HepG2 (cell line): ENCODE results near the gene SERPINE3. TPM values are rescaled to one million over a fixed set of nuclear protein-coding genes. Genes with fewer than 3 reads are reported as not detected.

Experiments
- ATAC-seq: fragments of 200-7000 bp; cut with Tn5 transposase; 3 replicates; pipeline ENCODE4 v1.9.1; 2020; ENCODE audit warnings: mild to moderate bottlenecking, moderate library complexity
- BruUV-seq: library from RNA; stranded (reverse); fragments of 400-500 nt; replicated peaks from 2 replicates; lab custom pipeline; 2021; lab: Mats Ljungman, UMichigan
- CTCF ChIA-PET: fragments of 300-600 bp; formaldehyde crosslinking; extraction: SDS; loops from one replicate; lab custom pipeline; 2021; ENCODE audit warnings: low total read pairs, inconsistent platforms, low intra/inter-chr PET ratio; lab: Yijun Ruan, JAX
- POLR2A ChIA-PET: fragments of 350-600 bp; sonication (Branson Sonifier 250); formaldehyde crosslinking; loops from one replicate; lab custom pipeline; 2020; ENCODE audit warnings: antibody characterized with exemption, inconsistent platforms; lab: Yijun Ruan, JAX
- DNase-seq: peaks from one replicate; pipeline ENCODE4 v3.0.0-alpha.2; 2015; ENCODE audit warnings: low spot score
- FAIRE-seq: peaks from 3 replicates; lab custom pipeline; 2011; peaks lifted over from hg19 to GRCh38; lab: Jason Lieb, UNC
- H2AFZ ChIP-seq: one replicate; pipeline ENCODE4 v1.6.1; 2011; ENCODE audit warnings: low read length, inconsistent platforms
- H3K27ac ChIP-seq: fragments of 300-600 bp; 3 replicates; pipeline ENCODE4 v1.8.0; 2011; ENCODE audit warnings: mixed run types, mild to moderate bottlenecking, mixed read lengths, low read length, inconsistent platforms; ENCODE audit not compliant: insufficient read depth; ENCODE audit errors: extremely low read length
- H3K27me3 ChIP-seq, 2 experiments: fragments of 200-600 bp in 1 of 2; 2 replicates in 1 of 2; 3 replicates in 1 of 2; pipeline versions ENCODE4 v1.6.0 to v1.8.0; 2011; ENCODE audit warnings: low read length in 2 of 2, mild to moderate bottlenecking in 2 of 2, moderate library complexity in 2 of 2, inconsistent platforms in 1 of 2; ENCODE audit not compliant: insufficient read depth in 2 of 2, control insufficient read depth in 1 of 2
- H3K36me3 ChIP-seq, 2 experiments: fragments of 200-600 bp in 1 of 2; replicated peaks in 1 of 2; 2 replicates in 1 of 2; 3 replicates in 1 of 2; pipeline versions ENCODE4 v1.5.1 to v1.8.0; 2011; ENCODE audit warnings: low read length in 2 of 2, inconsistent platforms in 1 of 2; ENCODE audit not compliant: insufficient read depth in 2 of 2, control insufficient read depth in 1 of 2
- H3K4me1 ChIP-seq: 2 replicates; pipeline ENCODE4 v1.5.1; 2012; ENCODE audit warnings: low read length, inconsistent platforms; ENCODE audit not compliant: insufficient read depth
- H3K4me2 ChIP-seq: 2 replicates; pipeline ENCODE4 v1.6.0; 2011; ENCODE audit warnings: low read depth, low read length, inconsistent platforms
- H3K4me3 ChIP-seq, 3 experiments: fragments of 200-600 bp in 1 of 3; sonication (generic), shearing (Covaris generic) in 1 of 3; replicated peaks in 1 of 3; 2 replicates each; pipeline ENCODE4 v1.5.1; 2011 to 2016; ENCODE audit warnings: low read length in 3 of 3, inconsistent platforms in 2 of 3, low read depth in 2 of 3, mild to moderate bottlenecking in 2 of 3, control low read depth in 1 of 3, mixed read lengths in 1 of 3; ENCODE audit not compliant: insufficient read depth in 1 of 3
- H3K79me2 ChIP-seq: one replicate; pipeline ENCODE4 v1.6.1; 2011; ENCODE audit warnings: low read length, inconsistent platforms; ENCODE audit not compliant: insufficient read depth
- H3K9ac ChIP-seq: 2 replicates; pipeline ENCODE4 v1.6.0; 2011; ENCODE audit warnings: mild to moderate bottlenecking, low read depth, low read length, inconsistent platforms; ENCODE audit not compliant: insufficient read depth
- H3K9me3 ChIP-seq: 2 replicates; pipeline ENCODE4 v1.5.1; 2012; ENCODE audit warnings: mild to moderate bottlenecking, low read length
- H4K20me1 ChIP-seq: 2 replicates; pipeline ENCODE4 v1.6.0; 2011; ENCODE audit warnings: inconsistent platforms, mild to moderate bottlenecking, low read length, moderate library complexity; ENCODE audit not compliant: insufficient read depth
- ATF6 ChIP-seq: sonication (generic); formaldehyde crosslinking; conservative IDR thresholded peaks from 2 replicates; pipeline ENCODE4 v1.4.0; 2020; ENCODE audit warnings: missing genetic modification reagents
- EHMT2 ChIP-seq: fragments of 200-600 bp; sonication (generic); IDR thresholded peaks from 2 replicates; pipeline ENCODE4 v1.7.0; 2017; ENCODE audit warnings: antibody characterized with exemption, low read depth, low read length, borderline replicate concordance
- FOXP1 ChIP-seq, 2 experiments: fragments of 450-650 bp in 1 of 2; IDR thresholded peaks; 2 replicates each; pipeline ENCODE4 v1.6.1; 2017 to 2018; ENCODE audit warnings: antibody characterized with exemption in 1 of 2
- KDM2A ChIP-seq: sonication (generic); formaldehyde crosslinking; IDR thresholded peaks from 2 replicates; pipeline ENCODE4 v1.4.0; 2020; ENCODE audit warnings: low read depth, missing genetic modification reagents, borderline replicate concordance
- NFE2 ChIP-seq: sonication (generic); formaldehyde crosslinking; IDR thresholded peaks from 2 replicates; pipeline ENCODE4 v1.4.0; 2020; ENCODE audit warnings: missing genetic modification reagents
- THAP11 ChIP-seq: IDR thresholded peaks from 2 replicates; pipeline ENCODE4 v1.6.1; 2016; ENCODE audit warnings: missing biosample characterization, missing genetic modification reagents
- ZBTB1 ChIP-seq: sonication (generic); formaldehyde crosslinking; IDR thresholded peaks from 2 replicates; pipeline ENCODE4 v1.4.0; 2020; ENCODE audit warnings: missing genetic modification reagents, borderline replicate concordance
- ZFP62 ChIP-seq: sonication (generic); formaldehyde crosslinking; IDR thresholded peaks from 2 replicates; pipeline ENCODE4 v1.4.0; 2020; ENCODE audit warnings: missing genetic modification reagents
- ZNF337 ChIP-seq: sonication (generic); formaldehyde crosslinking; IDR thresholded peaks from 2 replicates; pipeline ENCODE4 v1.5.1; 2020; ENCODE audit warnings: missing genetic modification reagents, low read depth, mild to moderate bottlenecking, borderline replicate concordance
- ZNF674 ChIP-seq: sonication (generic); formaldehyde crosslinking; IDR thresholded peaks from 2 replicates; pipeline ENCODE4 v1.5.0; 2020; ENCODE audit warnings: low read depth, mild to moderate bottlenecking, missing genetic modification reagents
- WGBS: methylation state at CpG from one replicate; pipeline ENCODE4 v1.1.6; 2017; ENCODE audit warnings: low lambda C conversion rate; 5-methylcytosine and 5-hydroxymethylcytosine counted together
- in situ Hi-C: cut with HindIII; loops from 2 replicates; pipeline ENCODE4 v1.10.0; 2017; ENCODE audit warnings: low pct_unique_long_range_greater_than_20kb; ENCODE audit not compliant: extremely low pct_ligation_motif_present
- intact Hi-C: fragments of 100-400 bp; cut with micrococcal nuclease; formaldehyde crosslinking; loops from one replicate; pipeline ENCODE4 v1.10.0; 2022; ENCODE audit not compliant: unreplicated experiment
- polyA plus RNA-seq, 8 experiments: library from polyadenylated mRNA; depleted of rRNA in 3 of 8; stranded (reverse) in 7 of 8; unstranded in 1 of 8; fragments of >200 nt; fragmentation: Illumina TruSeq in 4 of 8; extraction: Trizol in 4 of 8; gene quantifications; 2 replicates each; pipeline versions ENCODE4 v1.2.1 to v1.2.3, GENCODE V29; 2011 to 2016; ENCODE audit warnings: low read depth in 4 of 8, missing spikeins in 1 of 8, mixed read lengths in 1 of 8; ENCODE audit not compliant: insufficient read depth in 1 of 8
- total RNA-seq, 5 experiments: library from RNA; depleted of rRNA; stranded (reverse); fragments of >200 nt; fragmentation: Illumina TruSeq; extraction: Trizol; gene quantifications; 2 replicates each; pipeline ENCODE4 v1.2.3, GENCODE V29; 2016; ENCODE audit warnings: low read depth in 1 of 5

SERPINE3 gene
- total and polyA plus RNA-seq, 2 of the 13 experiments (the other 11 are each of a cell fraction or from before 2014, with no cell fraction given), result not detected

DNA sequence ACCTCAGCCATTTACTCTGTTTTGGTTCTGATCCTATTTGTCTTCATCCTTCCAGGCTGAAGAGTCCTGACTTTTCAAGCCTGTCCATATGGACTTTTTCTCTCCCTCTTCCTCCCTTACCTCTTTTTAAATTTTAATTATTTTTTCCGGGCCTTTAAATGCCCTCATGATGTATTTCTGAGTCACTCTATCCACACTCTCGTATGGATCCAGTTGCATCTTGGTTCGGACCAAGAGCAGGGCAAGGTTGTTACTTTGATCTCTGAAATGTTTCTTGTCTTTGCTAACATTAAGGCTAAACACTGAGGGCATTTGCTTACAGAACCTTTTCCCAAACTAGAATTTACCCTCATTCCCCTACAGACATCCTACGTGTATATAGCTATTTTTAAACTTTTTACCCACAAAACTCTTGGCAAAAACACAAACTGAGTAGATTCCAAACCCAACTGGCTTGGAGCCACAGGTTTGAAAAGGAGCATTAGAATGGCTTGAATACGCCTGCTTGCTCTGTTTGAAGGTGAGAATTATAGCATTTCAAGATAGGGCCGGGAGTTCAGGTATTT lies 47.4 kb upstream of the SERPINE3 start:
- Histone ChIP-seq H3K9me3 (no peaks in the 10 kb centered on the region), H2AFZ (no peak overlapping the region), H3K4me1 (peaks cover 30% of the 10 kb centered on the region), H3K27ac (no peak overlapping the region), H3K27me3 (peaks cover 0 to 23% of the 10 kb centered on the region in 2 experiments; a peak in 2 of 5 replicates), H3K9ac (no peak overlapping the region), H4K20me1 (no peaks in the 10 kb centered on the region), H3K36me3 (no peaks in the 10 kb centered on the region), H3K4me2 (peak overlapping the region; percentile 32; the same call in 1 of the 2 replicates), H3K4me3 (no peak overlapping the region), H3K79me2 (no peaks in the 10 kb centered on the region)
- DNase-seq, result no peak
- BruUV-seq, result no TSS peak
- CTCF ChIA-PET, result no interaction called here
- 9% methylated on average over 6 of the region's 6 CpGs for WGBS
- intact Hi-C loops (no loop called here), in situ Hi-C loops (no loop called here)
- TF ChIP-seq ZNF674 (no peak), ZNF337 (CRISPR knock-in tag) (no peak), ZFP62 (no peak), EHMT2 (no peak), ZBTB1 (CRISPR knock-in tag) (no peak), KDM2A (CRISPR knock-in tag) (no peak), ATF6 (CRISPR knock-in tag) (no peak), FOXP1 (IDR thresholded peaks at IDR 0.05) (no peak), FOXP1 (CRISPR knock-in tag; IDR thresholded peaks at IDR 0.05) (no peak), THAP11 (CRISPR knock-in tag) (no peak), NFE2 (CRISPR knock-in tag) (no peak)
- ATAC-seq, result no peak
- POLR2A ChIA-PET, result no interaction called here
- FAIRE-seq, result no peak
